ENCODE results near the gene RIMBP2.

The RIMBP2 gene

GRCh38 chr12:130440411-130441080 lies 275.6 kb downstream of the RIMBP2 start:
- Histone ChIP-seq H3K36me3 (ENCODE audit: control insufficient read depth, insufficient read depth, low read length) (no peaks in the 10 kb centered on the region), H3K4me3 (ENCODE audit: extremely low read depth, insufficient read depth, low read length, poor library complexity, severe bottlenecking) (no peak overlapping the region), H3K27ac (ENCODE audit: low read depth, low read length, severe bottlenecking) (no peak overlapping the region), H3K9me3 (ENCODE audit: control insufficient read depth, low read length) (no peaks in the 10 kb centered on the region), H3K4me1 (ENCODE audit: control insufficient read depth, insufficient read depth, low read length, poor library complexity, severe bottlenecking) (no peaks in the 10 kb centered on the region)
- WGBS, 2 experiments (ENCODE audit: insufficient coverage in 2 of 2): 89 to 94% methylated on average over 15 to 23 of the region's 23 CpGs

- Histone ChIP-seq H3K9me3 (ENCODE audit: control insufficient read depth, low read length) (no peaks in the 10 kb centered on the region), H3K4me3 (ENCODE audit: extremely low read depth, insufficient read depth, low read length, poor library complexity, severe bottlenecking) (no peak overlapping the region), H3K36me3 (ENCODE audit: control insufficient read depth, insufficient read depth, low read length) (no peaks in the 10 kb centered on the region), H3K4me1 (ENCODE audit: control insufficient read depth, insufficient read depth, low read length, poor library complexity, severe bottlenecking) (no peaks in the 10 kb centered on the region), H3K27ac (ENCODE audit: low read depth, low read length, severe bottlenecking) (no peak overlapping the region)
- whole genome bisulfite sequencing, 2 experiments (ENCODE audit: insufficient coverage in 2 of 2): 80 to 87% methylated on average over 1 to 2 of the region's 3 CpGs
These were observed 276.8 kb downstream of the RIMBP2 start for GRCh38 chr12:130439250-130439649.

- Histone ChIP-seq H3K27ac (ENCODE audit: low read depth, low read length, severe bottlenecking) (no peak overlapping the region), H3K4me1 (ENCODE audit: control insufficient read depth, insufficient read depth, low read length, poor library complexity, severe bottlenecking) (no peaks in the 10 kb centered on the region), H3K36me3 (ENCODE audit: control insufficient read depth, insufficient read depth, low read length) (no peaks in the 10 kb centered on the region), H3K9me3 (ENCODE audit: control insufficient read depth, low read length) (no peaks in the 10 kb centered on the region), H3K4me3 (ENCODE audit: extremely low read depth, insufficient read depth, low read length, poor library complexity, severe bottlenecking) (no peak overlapping the region)
- WGBS, 2 experiments (ENCODE audit: insufficient coverage in 2 of 2): 69 to 86% methylated on average over 4 to 6 of the region's 13 CpGs
These were observed 277.4 kb downstream of the RIMBP2 start for GRCh38 chr12:130438711-130439110.

- Histone ChIP-seq H3K36me3 (ENCODE audit: control insufficient read depth, insufficient read depth, low read length) (no peaks in the 10 kb centered on the region), H3K9me3 (ENCODE audit: control insufficient read depth, low read length) (no peaks in the 10 kb centered on the region), H3K27ac (ENCODE audit: low read depth, low read length, severe bottlenecking) (no peak overlapping the region), H3K4me3 (ENCODE audit: extremely low read depth, insufficient read depth, low read length, poor library complexity, severe bottlenecking) (no peak overlapping the region), H3K4me1 (ENCODE audit: control insufficient read depth, insufficient read depth, low read length, poor library complexity, severe bottlenecking) (no peaks in the 10 kb centered on the region)
- WGBS, 2 experiments (ENCODE audit: insufficient coverage in 2 of 2): 85 to 95% methylated on average over 4 to 16 of the region's 19 CpGs
These were observed 277.9 kb downstream of the RIMBP2 start for GRCh38 chr12:130438243-130438620.

- no peaks in the 10 kb centered on the region for H3K36me3 ChIP-seq (ENCODE audit: control insufficient read depth, insufficient read depth, low read length)
- no peaks in the 10 kb centered on the region for H3K9me3 ChIP-seq (ENCODE audit: control insufficient read depth, low read length)
- H3K4me1 ChIP-seq (ENCODE audit: control insufficient read depth, insufficient read depth, low read length, poor library complexity, severe bottlenecking): no peaks in the 10 kb centered on the region
- WGBS, 2 experiments (ENCODE audit: insufficient coverage in 2 of 2): 89 to 93% methylated on average over 13 to 15 of the region's 16 CpGs
- H3K27ac ChIP-seq (ENCODE audit: low read depth, low read length, severe bottlenecking): no peak overlapping the region
- no peak overlapping the region for H3K4me3 ChIP-seq (ENCODE audit: extremely low read depth, insufficient read depth, low read length, poor library complexity, severe bottlenecking)
These were observed 278.4 kb downstream of the RIMBP2 start for GRCh38 chr12:130437555-130438242.

GRCh38 chr12:130436741-130437501 lies 279.2 kb downstream of the RIMBP2 start:
- 93 to 95% methylated on average over 43 to 47 of the region's 47 CpGs for WGBS, 2 experiments (ENCODE audit: insufficient coverage in 2 of 2)
- H3K36me3 ChIP-seq (ENCODE audit: control insufficient read depth, insufficient read depth, low read length): no peaks in the 10 kb centered on the region

GRCh38 chr12:130435826-130436225 lies 280.3 kb downstream of the RIMBP2 start:
- 90 to 92% methylated on average over 3 to 11 of the region's 17 CpGs for WGBS, 2 experiments (ENCODE audit: insufficient coverage in 2 of 2)
- H3K4me3 ChIP-seq (ENCODE audit: extremely low read depth, insufficient read depth, low read length, poor library complexity, severe bottlenecking): no peak overlapping the region

More at GRCh38 chr12:130436741-130437501, 279.2 kb downstream of the RIMBP2 start:
- no peaks in the 10 kb centered on the region for H3K9me3 ChIP-seq (ENCODE audit: control insufficient read depth, low read length)
- no peak overlapping the region for H3K27ac ChIP-seq (ENCODE audit: low read depth, low read length, severe bottlenecking)
- no peaks in the 10 kb centered on the region for H3K4me1 ChIP-seq (ENCODE audit: control insufficient read depth, insufficient read depth, low read length, poor library complexity, severe bottlenecking)
- H3K4me3 ChIP-seq (ENCODE audit: extremely low read depth, insufficient read depth, low read length, poor library complexity, severe bottlenecking): no peak overlapping the region

GRCh38 chr12:130435331-130435730 lies 280.8 kb downstream of the RIMBP2 start:
- H3K36me3 ChIP-seq (ENCODE audit: control insufficient read depth, insufficient read depth, low read length): no peaks in the 10 kb centered on the region
- H3K27ac ChIP-seq (ENCODE audit: low read depth, low read length, severe bottlenecking): no peak overlapping the region
- no peak overlapping the region for H3K4me3 ChIP-seq (ENCODE audit: extremely low read depth, insufficient read depth, low read length, poor library complexity, severe bottlenecking)
- H3K9me3 ChIP-seq (ENCODE audit: control insufficient read depth, low read length): no peaks in the 10 kb centered on the region
- 77 to 92% methylated on average over 2 to 4 of the region's 6 CpGs for WGBS, 2 experiments (ENCODE audit: insufficient coverage in 2 of 2)
- H3K4me1 ChIP-seq (ENCODE audit: control insufficient read depth, insufficient read depth, low read length, poor library complexity, severe bottlenecking): no peaks in the 10 kb centered on the region

More at GRCh38 chr12:130435826-130436225, 280.3 kb downstream of the RIMBP2 start:
- no peak overlapping the region for H3K27ac ChIP-seq (ENCODE audit: low read depth, low read length, severe bottlenecking)
- no peaks in the 10 kb centered on the region for H3K36me3 ChIP-seq (ENCODE audit: control insufficient read depth, insufficient read depth, low read length)
- H3K9me3 ChIP-seq (ENCODE audit: control insufficient read depth, low read length): no peaks in the 10 kb centered on the region
- H3K4me1 ChIP-seq (ENCODE audit: control insufficient read depth, insufficient read depth, low read length, poor library complexity, severe bottlenecking): no peaks in the 10 kb centered on the region

GRCh38 chr12:130434560-130434959 lies 281.5 kb downstream of the RIMBP2 start:
- WGBS, 2 experiments (ENCODE audit: insufficient coverage in 2 of 2): 90 to 94% methylated on average over 19 to 22 of the region's 22 CpGs
- Histone ChIP-seq H3K27ac (ENCODE audit: low read depth, low read length, severe bottlenecking) (no peak overlapping the region), H3K36me3 (ENCODE audit: control insufficient read depth, insufficient read depth, low read length) (no peaks in the 10 kb centered on the region), H3K4me1 (ENCODE audit: control insufficient read depth, insufficient read depth, low read length, poor library complexity, severe bottlenecking) (no peaks in the 10 kb centered on the region), H3K4me3 (ENCODE audit: extremely low read depth, insufficient read depth, low read length, poor library complexity, severe bottlenecking) (no peak overlapping the region), H3K9me3 (ENCODE audit: control insufficient read depth, low read length) (no peaks in the 10 kb centered on the region)

GRCh38 chr12:130433834-130434233 lies 282.3 kb downstream of the RIMBP2 start:
- Histone ChIP-seq H3K4me1 (ENCODE audit: control insufficient read depth, insufficient read depth, low read length, poor library complexity, severe bottlenecking) (no peaks in the 10 kb centered on the region), H3K27ac (ENCODE audit: low read depth, low read length, severe bottlenecking) (no peak overlapping the region), H3K36me3 (ENCODE audit: control insufficient read depth, insufficient read depth, low read length) (no peaks in the 10 kb centered on the region), H3K9me3 (ENCODE audit: control insufficient read depth, low read length) (no peaks in the 10 kb centered on the region), H3K4me3 (ENCODE audit: extremely low read depth, insufficient read depth, low read length, poor library complexity, severe bottlenecking) (no peak overlapping the region)
- 88 to 93% methylated on average over 9 to 12 of the region's 13 CpGs for WGBS, 2 experiments (ENCODE audit: insufficient coverage in 2 of 2)
